ENCODE results near the gene SNTA1. TPM values are rescaled to one million over a fixed set of nuclear protein-coding genes. Genes with fewer than 3 reads are reported as not detected.

SNTA1 gene
- total and polyA plus RNA-seq, 2 of the 13 experiments (the other 11 are each of a cell fraction or from before 2014, with no cell fraction given), result 16.4 to 18.3 TPM

DNA sequence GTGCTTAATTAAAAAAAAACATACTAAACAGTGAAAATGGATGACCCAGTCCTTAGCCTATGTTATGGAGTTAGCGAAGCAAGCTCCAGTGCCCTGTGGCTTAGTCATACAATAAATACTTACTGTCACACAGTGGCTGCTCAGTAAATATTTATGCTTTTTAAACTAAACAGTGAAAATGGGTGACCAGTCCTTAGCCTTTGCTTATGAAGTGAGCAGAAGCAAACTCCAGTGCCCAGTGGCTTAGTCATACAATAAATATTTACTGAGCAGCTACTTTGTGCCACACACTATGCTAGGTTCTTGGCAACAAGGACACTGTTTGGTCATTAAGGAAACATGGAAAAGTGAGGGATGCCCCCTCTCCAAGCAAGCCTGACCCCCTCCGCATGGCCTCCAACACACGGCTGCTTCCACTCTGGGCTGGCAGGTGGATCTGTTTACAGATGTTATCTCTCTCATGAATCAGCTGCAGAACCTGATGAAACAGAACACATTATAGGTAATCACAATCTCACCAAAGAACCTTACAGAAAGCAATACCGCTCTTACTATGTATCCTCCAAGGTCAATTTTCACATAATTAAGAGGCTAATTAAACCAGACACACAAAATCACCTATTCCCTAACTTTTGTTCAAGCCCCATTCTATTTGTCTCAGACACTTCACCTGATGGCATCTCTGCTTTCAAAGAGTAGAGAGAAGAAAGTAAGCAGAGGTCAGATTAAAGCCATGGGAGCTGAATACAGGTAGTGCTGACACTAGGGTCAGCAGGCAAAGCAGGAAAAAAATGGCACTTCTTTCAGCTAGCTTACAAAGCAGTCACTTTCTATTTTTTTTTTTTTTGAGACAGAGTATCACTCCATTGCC, 69.6 kb downstream of the SNTA1 start (continued):
- TF ChIP-seq, protein P1, sequence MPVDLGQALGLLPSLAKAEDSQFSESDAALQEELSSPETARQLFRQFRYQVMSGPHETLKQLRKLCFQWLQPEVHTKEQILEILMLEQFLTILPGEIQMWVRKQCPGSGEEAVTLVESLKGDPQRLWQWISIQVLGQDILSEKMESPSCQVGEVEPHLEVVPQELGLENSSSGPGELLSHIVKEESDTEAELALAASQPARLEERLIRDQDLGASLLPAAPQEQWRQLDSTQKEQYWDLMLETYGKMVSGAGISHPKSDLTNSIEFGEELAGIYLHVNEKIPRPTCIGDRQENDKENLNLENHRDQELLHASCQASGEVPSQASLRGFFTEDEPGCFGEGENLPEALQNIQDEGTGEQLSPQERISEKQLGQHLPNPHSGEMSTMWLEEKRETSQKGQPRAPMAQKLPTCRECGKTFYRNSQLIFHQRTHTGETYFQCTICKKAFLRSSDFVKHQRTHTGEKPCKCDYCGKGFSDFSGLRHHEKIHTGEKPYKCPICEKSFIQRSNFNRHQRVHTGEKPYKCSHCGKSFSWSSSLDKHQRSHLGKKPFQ (CRISPR knock-in tag; IDR thresholded peaks at IDR 0.05; ENCODE audit: insufficient replicate concordance), result peak; percentile 70
- peak; percentile 94; the same call in 1 of the 2 replicates for TF ChIP-seq ZFP1 (CRISPR knock-in tag; IDR thresholded peaks at IDR 0.05)
- 0 out of 2 replicates have a peak, but pooled peaks have one; percentile 68 for TF ChIP-seq BRCA1 (CRISPR knock-in tag; IDR thresholded peaks at IDR 0.05)
- TF ChIP-seq ZNF670 (CRISPR knock-in tag; IDR thresholded peaks at IDR 0.05; ENCODE audit: borderline replicate concordance), result no peak; the same call in 1 of the 2 replicates
- TF ChIP-seq, protein P2, sequence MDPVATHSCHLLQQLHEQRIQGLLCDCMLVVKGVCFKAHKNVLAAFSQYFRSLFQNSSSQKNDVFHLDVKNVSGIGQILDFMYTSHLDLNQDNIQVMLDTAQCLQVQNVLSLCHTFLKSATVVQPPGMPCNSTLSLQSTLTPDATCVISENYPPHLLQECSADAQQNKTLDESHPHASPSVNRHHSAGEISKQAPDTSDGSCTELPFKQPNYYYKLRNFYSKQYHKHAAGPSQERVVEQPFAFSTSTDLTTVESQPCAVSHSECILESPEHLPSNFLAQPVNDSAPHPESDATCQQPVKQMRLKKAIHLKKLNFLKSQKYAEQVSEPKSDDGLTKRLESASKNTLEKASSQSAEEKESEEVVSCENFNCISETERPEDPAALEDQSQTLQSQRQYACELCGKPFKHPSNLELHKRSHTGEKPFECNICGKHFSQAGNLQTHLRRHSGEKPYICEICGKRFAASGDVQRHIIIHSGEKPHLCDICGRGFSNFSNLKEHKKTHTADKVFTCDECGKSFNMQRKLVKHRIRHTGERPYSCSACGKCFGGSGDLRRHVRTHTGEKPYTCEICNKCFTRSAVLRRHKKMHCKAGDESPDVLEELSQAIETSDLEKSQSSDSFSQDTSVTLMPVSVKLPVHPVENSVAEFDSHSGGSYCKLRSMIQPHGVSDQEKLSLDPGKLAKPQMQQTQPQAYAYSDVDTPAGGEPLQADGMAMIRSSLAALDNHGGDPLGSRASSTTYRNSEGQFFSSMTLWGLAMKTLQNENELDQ (CRISPR knock-in tag; IDR thresholded peaks at IDR 0.05; ENCODE audit: borderline replicate concordance), result no peak
- no peak for TF ChIP-seq ZNF468 (CRISPR knock-in tag; IDR thresholded peaks at IDR 0.05)
- TF ChIP-seq, protein P3, sequence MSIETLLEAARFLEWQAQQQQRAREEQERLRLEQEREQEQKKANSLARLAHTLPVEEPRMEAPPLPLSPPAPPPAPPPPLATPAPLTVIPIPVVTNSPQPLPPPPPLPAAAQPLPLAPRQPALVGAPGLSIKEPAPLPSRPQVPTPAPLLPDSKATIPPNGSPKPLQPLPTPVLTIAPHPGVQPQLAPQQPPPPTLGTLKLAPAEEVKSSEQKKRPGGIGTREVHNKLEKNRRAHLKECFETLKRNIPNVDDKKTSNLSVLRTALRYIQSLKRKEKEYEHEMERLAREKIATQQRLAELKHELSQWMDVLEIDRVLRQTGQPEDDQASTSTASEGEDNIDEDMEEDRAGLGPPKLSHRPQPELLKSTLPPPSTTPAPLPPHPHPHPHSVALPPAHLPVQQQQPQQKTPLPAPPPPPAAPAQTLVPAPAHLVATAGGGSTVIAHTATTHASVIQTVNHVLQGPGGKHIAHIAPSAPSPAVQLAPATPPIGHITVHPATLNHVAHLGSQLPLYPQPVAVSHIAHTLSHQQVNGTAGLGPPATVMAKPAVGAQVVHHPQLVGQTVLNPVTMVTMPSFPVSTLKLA (IDR thresholded peaks at IDR 0.05), result peak; percentile 89
- TF ChIP-seq ZNF3 (CRISPR knock-in tag; IDR thresholded peaks at IDR 0.05), result peak; percentile 86
- TF ChIP-seq, protein P4, sequence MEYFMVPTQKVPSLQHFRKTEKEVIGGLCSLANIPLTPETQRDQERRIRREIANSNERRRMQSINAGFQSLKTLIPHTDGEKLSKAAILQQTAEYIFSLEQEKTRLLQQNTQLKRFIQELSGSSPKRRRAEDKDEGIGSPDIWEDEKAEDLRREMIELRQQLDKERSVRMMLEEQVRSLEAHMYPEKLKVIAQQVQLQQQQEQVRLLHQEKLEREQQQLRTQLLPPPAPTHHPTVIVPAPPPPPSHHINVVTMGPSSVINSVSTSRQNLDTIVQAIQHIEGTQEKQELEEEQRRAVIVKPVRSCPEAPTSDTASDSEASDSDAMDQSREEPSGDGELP (IDR thresholded peaks at IDR 0.05; ENCODE audit: borderline replicate concordance, low read depth), result peak; percentile 94
- peak; percentile 89 for TF ChIP-seq NR2F2 (IDR thresholded peaks at IDR 0.05; ENCODE audit: borderline replicate concordance, low read depth)
- TF ChIP-seq KLF6 (CRISPR knock-in tag; IDR thresholded peaks at IDR 0.05), result peak; percentile 94
- no peak for TF ChIP-seq ZNF564 (CRISPR knock-in tag; IDR thresholded peaks at IDR 0.05)
- no peak for TF ChIP-seq HCFC1 (IDR thresholded peaks at IDR 0.05; ENCODE audit: low read depth, low read length)
- TF ChIP-seq ZNF768 (CRISPR knock-in tag; IDR thresholded peaks at IDR 0.05), result no peak
- TF ChIP-seq ELF4 (CRISPR knock-in tag; IDR thresholded peaks at IDR 0.05; ENCODE audit: borderline replicate concordance), result peak; percentile 76; the same call in 1 of the 2 replicates
- no peak for TF ChIP-seq SP1 (IDR thresholded peaks at IDR 0.05)
- TF ChIP-seq SP1 (CRISPR knock-in tag; IDR thresholded peaks at IDR 0.05), result peak; percentile 39; the same call in 1 of the 2 replicates
- TF ChIP-seq ZNF484 (CRISPR knock-in tag; IDR thresholded peaks at IDR 0.05; ENCODE audit: borderline replicate concordance, low read depth), result no peak
- TF ChIP-seq ZNF460 (CRISPR knock-in tag; IDR thresholded peaks at IDR 0.05; ENCODE audit: borderline replicate concordance), result peak; percentile 56; the same call in 1 of the 2 replicates
